OCI-LY7 (cell line): ENCODE results near the gene TMEM178B.

Experiments
- CTCF ChIP-seq: fragments of 200-600 bp; sonication (generic); conservative IDR thresholded peaks from 2 replicates; pipeline ENCODE4 v1.5.1; 2014; ENCODE audit warnings: mild to moderate bottlenecking, antibody characterized with exemption, low read length, moderate library complexity, mixed read lengths
- EZH2phosphoT487 ChIP-seq: fragments of 200-600 bp; sonication (generic); IDR thresholded peaks from 2 replicates; pipeline ENCODE4 v1.6.1; 2018; ENCODE audit warnings: low read depth, borderline replicate concordance, mild to moderate bottlenecking, mixed run types, antibody characterized with exemption, low read length, moderate library complexity, mixed read lengths

- TF ChIP-seq CTCF (no peak), EZH2phosphoT487 (no peak)
Observed at GRCh38 chr7:141370178-141370577, 296.3 kb downstream of the TMEM178B start.
